NCI-H2171 (cell line): Measurements from ENCODE around the gene LCLAT1.

Experiments
- DNase-seq: peaks from one replicate; lab custom pipeline; 2025; lab: John Stamatoyannopoulos, UW

LCLAT1 gene

GRCh38 chr2:30516166-30516565, 69.1 kb downstream of the LCLAT1 start:
- DNase-seq = no peak

GRCh38 chr2:30519796-30520195, 72.8 kb downstream of the LCLAT1 start:
- DNase-seq = no peak

GRCh38 chr2:30522421-30522820, 75.4 kb downstream of the LCLAT1 start:
- DNase-seq = no peak

- DNase-seq = no peak
Observed at GRCh38 chr2:30527411-30527810, 80.4 kb downstream of the LCLAT1 start.

- DNase-seq = no peak
Observed at GRCh38 chr2:30527859-30528258, 80.8 kb downstream of the LCLAT1 start.

- DNase-seq = no peak
Observed at GRCh38 chr2:30530346-30530745, 83.3 kb downstream of the LCLAT1 start.

GRCh38 chr2:30541680-30542079, 94.6 kb downstream of the LCLAT1 start:
- DNase-seq = no peak

- no peak for DNase-seq
Observed at GRCh38 chr2:30545875-30546274, 98.8 kb downstream of the LCLAT1 start.

GRCh38 chr2:30548386-30548785, 101.3 kb downstream of the LCLAT1 start:
- no peak for DNase-seq

- DNase-seq = no peak
Observed at GRCh38 chr2:30549096-30549495, 102.0 kb downstream of the LCLAT1 start.

GRCh38 chr2:30559544-30560275, 112.7 kb downstream of the LCLAT1 start:
- DNase-seq = no peak

GRCh38 chr2:30561349-30561748, 114.3 kb downstream of the LCLAT1 start:
- no peak for DNase-seq

GRCh38 chr2:30565851-30566358, 118.9 kb downstream of the LCLAT1 start:
- DNase-seq = no peak

GRCh38 chr2:30566631-30567030, 119.6 kb downstream of the LCLAT1 start:
- DNase-seq = no peak

GRCh38 chr2:30567317-30567716, 120.3 kb downstream of the LCLAT1 start:
- no peak for DNase-seq

GRCh38 chr2:30569946-30570345, 122.9 kb downstream of the LCLAT1 start:
- no peak for DNase-seq

GRCh38 chr2:30577151-30577550, 130.1 kb downstream of the LCLAT1 start:
- no peak for DNase-seq

- no peak for DNase-seq
Observed at GRCh38 chr2:30580391-30580790, 133.3 kb downstream of the LCLAT1 start.

- DNase-seq = no peak
Observed at GRCh38 chr2:30582521-30582920, 135.5 kb downstream of the LCLAT1 start.

- no peak for DNase-seq
Observed at GRCh38 chr2:30583204-30583749, 136.2 kb downstream of the LCLAT1 start.

- no peak for DNase-seq
Observed at GRCh38 chr2:30584116-30584515, 137.1 kb downstream of the LCLAT1 start.

- DNase-seq = no peak
Observed at GRCh38 chr2:30588994-30589393, 141.9 kb downstream of the LCLAT1 start.

GRCh38 chr2:30590407-30590806, 143.4 kb downstream of the LCLAT1 start:
- DNase-seq = no peak

GRCh38 chr2:30591186-30591585, 144.1 kb downstream of the LCLAT1 start:
- no peak for DNase-seq
